HEK293 (cell line): ENCODE results near the gene E4F1.

Experiments
- CTCF ChIA-PET: fragments of 350-600 bp; formaldehyde crosslinking; extraction: SDS; loops from one replicate; lab custom pipeline; 2021; ENCODE audit warnings: antibody characterized with exemption; lab: Yijun Ruan, JAX
- POLR2A ChIA-PET: fragments of 300-600 bp; formaldehyde crosslinking; extraction: SDS; loops from one replicate; lab custom pipeline; 2020; ENCODE audit warnings: antibody characterized with exemption, inconsistent platforms; lab: Yijun Ruan, JAX
- H3K27ac ChIP-seq: fragments of 200-500 bp; sonication (Bioruptor generic); 2 replicates; pipeline ENCODE4 v1.5.1; 2014; ENCODE audit warnings: low read depth, low read length, control low read depth, inconsistent platforms; ENCODE audit errors: extremely low read depth
- H3K36me3 ChIP-seq, 2 experiments: fragments of 200-500 bp in 1 of 2; sonication (Bioruptor generic) in 1 of 2; 1 replicate in 1 of 2; 2 replicates in 1 of 2; pipeline ENCODE4 v1.5.1; 2014 to 2017; ENCODE audit warnings: inconsistent platforms in 2 of 2, low read length in 2 of 2; ENCODE audit not compliant: control insufficient read depth in 2 of 2, insufficient read depth in 1 of 2
- H3K4me1 ChIP-seq: fragments of 200-500 bp; sonication (Bioruptor generic); 2 replicates; pipeline ENCODE4 v1.5.1; 2014; ENCODE audit warnings: mild to moderate bottlenecking, low read length, inconsistent platforms; ENCODE audit not compliant: control insufficient read depth, insufficient read depth
- H3K4me3 ChIP-seq: 2 replicates; pipeline ENCODE4 v1.5.1; 2011; ENCODE audit warnings: low read depth, mild to moderate bottlenecking, control low read depth, low read length, moderate library complexity
- H3K9me3 ChIP-seq: fragments of 200-500 bp; sonication (Bioruptor generic); 2 replicates; pipeline ENCODE4 v1.5.1; 2014; ENCODE audit warnings: low read depth, low read length, inconsistent platforms; ENCODE audit not compliant: control insufficient read depth, insufficient read depth
- BCL6B ChIP-seq: fragments of 450-650 bp; formaldehyde crosslinking; IDR thresholded peaks from 2 replicates; pipeline ENCODE4 v1.5.1; 2017; ENCODE audit warnings: missing biosample characterization, missing genetic modification characterization
- PRDM2 ChIP-seq: fragments of 450-650 bp; formaldehyde crosslinking; IDR thresholded peaks from 2 replicates; pipeline ENCODE4 v1.5.1; 2016; ENCODE audit warnings: missing biosample characterization, missing genetic modification characterization, borderline replicate concordance
- PRDM6 ChIP-seq: fragments of 450-650 bp; formaldehyde crosslinking; IDR thresholded peaks from 2 replicates; pipeline ENCODE4 v1.5.1; 2017; ENCODE audit warnings: missing biosample characterization, missing genetic modification characterization
- REST ChIP-seq: fragments of 450-650 bp; formaldehyde crosslinking; IDR thresholded peaks from 2 replicates; pipeline ENCODE4 v1.5.1; 2016; ENCODE audit warnings: missing biosample characterization, missing genetic modification characterization
- ZBTB11 ChIP-seq: fragments of 450-650 bp; formaldehyde crosslinking; conservative IDR thresholded peaks from 2 replicates; pipeline ENCODE4 v1.5.1; 2016; ENCODE audit warnings: low read depth, missing biosample characterization, missing genetic modification characterization
- ZFP37 ChIP-seq: fragments of 450-650 bp; formaldehyde crosslinking; IDR thresholded peaks from 2 replicates; pipeline ENCODE4 v1.5.1; 2016; ENCODE audit warnings: missing biosample characterization, missing genetic modification characterization
- ZNF16 ChIP-seq: fragments of 450-650 bp; formaldehyde crosslinking; IDR thresholded peaks from 2 replicates; pipeline ENCODE4 v1.5.1; 2016; ENCODE audit warnings: low read depth, missing biosample characterization, missing genetic modification characterization
- ZNF292 ChIP-seq: fragments of 450-650 bp; formaldehyde crosslinking; IDR thresholded peaks from 2 replicates; pipeline ENCODE4 v1.5.1; 2016; ENCODE audit warnings: low read depth, missing biosample characterization, missing genetic modification characterization, borderline replicate concordance
- ZNF335 ChIP-seq: fragments of 450-650 bp; formaldehyde crosslinking; conservative IDR thresholded peaks from 2 replicates; pipeline ENCODE4 v1.5.1; 2016; ENCODE audit warnings: missing biosample characterization, missing genetic modification characterization
- ZNF423 ChIP-seq: fragments of 450-650 bp; formaldehyde crosslinking; IDR thresholded peaks from 2 replicates; pipeline ENCODE4 v1.5.1; 2016; ENCODE audit warnings: missing biosample characterization, missing genetic modification characterization
- ZNF501 ChIP-seq: fragments of 450-650 bp; formaldehyde crosslinking; IDR thresholded peaks from 2 replicates; pipeline ENCODE4 v1.5.1; 2016; ENCODE audit warnings: missing biosample characterization, missing genetic modification characterization
- ZNF555 ChIP-seq: fragments of 450-650 bp; formaldehyde crosslinking; conservative IDR thresholded peaks from 2 replicates; pipeline ENCODE4 v1.5.1; 2017; ENCODE audit warnings: missing biosample characterization, mild to moderate bottlenecking, missing genetic modification characterization, inconsistent platforms
- TF ChIP-seq, protein P1 (sequence below): fragments of 450-650 bp; IDR thresholded peaks from 2 replicates; pipeline ENCODE4 v1.5.1; 2018; ENCODE audit warnings: missing biosample characterization, missing genetic modification characterization
- TF ChIP-seq, protein P2 (sequence below): fragments of 450-650 bp; formaldehyde crosslinking; IDR thresholded peaks from 2 replicates; pipeline ENCODE4 v1.5.1; 2017; ENCODE audit warnings: missing biosample characterization, missing genetic modification characterization

The E4F1 gene

GRCh38 chr16:2284001-2284770, 60.8 kb downstream of the E4F1 start:
- H3K4me3 ChIP-seq = no peak overlapping the region
- POLR2A ChIA-PET = no interaction called here
- peaks cover 3 to 36% of the 10 kb centered on the region in 2 experiments; a peak in 2 of 3 replicates for H3K36me3 ChIP-seq
- H3K9me3 ChIP-seq = no peaks in the 10 kb centered on the region
- CTCF ChIA-PET = no interaction called here
- no peak overlapping the region for H3K27ac ChIP-seq
- no peaks in the 10 kb centered on the region for H3K4me1 ChIP-seq
- TF ChIP-seq ZNF292 (tag by site-specific recombination) (no peak), ZNF555 (tag by site-specific recombination) (no peak), ZNF501 (tag by site-specific recombination) (no peak), ZNF423 (tag by site-specific recombination) (no peak), ZFP37 (tag by site-specific recombination) (no peak), ZNF16 (no peak), ZNF335 (tag by site-specific recombination) (no peak), PRDM2 (tag by site-specific recombination) (no peak), PRDM6 (tag by site-specific recombination) (no peak), REST (tag by site-specific recombination) (no peak), ZBTB11 (no peak), BCL6B (tag by site-specific recombination) (no peak)
- TF ChIP-seq, protein P1, sequence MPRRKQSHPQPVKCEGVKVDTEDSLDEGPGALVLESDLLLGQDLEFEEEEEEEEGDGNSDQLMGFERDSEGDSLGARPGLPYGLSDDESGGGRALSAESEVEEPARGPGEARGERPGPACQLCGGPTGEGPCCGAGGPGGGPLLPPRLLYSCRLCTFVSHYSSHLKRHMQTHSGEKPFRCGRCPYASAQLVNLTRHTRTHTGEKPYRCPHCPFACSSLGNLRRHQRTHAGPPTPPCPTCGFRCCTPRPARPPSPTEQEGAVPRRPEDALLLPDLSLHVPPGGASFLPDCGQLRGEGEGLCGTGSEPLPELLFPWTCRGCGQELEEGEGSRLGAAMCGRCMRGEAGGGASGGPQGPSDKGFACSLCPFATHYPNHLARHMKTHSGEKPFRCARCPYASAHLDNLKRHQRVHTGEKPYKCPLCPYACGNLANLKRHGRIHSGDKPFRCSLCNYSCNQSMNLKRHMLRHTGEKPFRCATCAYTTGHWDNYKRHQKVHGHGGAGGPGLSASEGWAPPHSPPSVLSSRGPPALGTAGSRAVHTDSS (tag by site-specific recombination) = no peak
- TF ChIP-seq, protein P2, sequence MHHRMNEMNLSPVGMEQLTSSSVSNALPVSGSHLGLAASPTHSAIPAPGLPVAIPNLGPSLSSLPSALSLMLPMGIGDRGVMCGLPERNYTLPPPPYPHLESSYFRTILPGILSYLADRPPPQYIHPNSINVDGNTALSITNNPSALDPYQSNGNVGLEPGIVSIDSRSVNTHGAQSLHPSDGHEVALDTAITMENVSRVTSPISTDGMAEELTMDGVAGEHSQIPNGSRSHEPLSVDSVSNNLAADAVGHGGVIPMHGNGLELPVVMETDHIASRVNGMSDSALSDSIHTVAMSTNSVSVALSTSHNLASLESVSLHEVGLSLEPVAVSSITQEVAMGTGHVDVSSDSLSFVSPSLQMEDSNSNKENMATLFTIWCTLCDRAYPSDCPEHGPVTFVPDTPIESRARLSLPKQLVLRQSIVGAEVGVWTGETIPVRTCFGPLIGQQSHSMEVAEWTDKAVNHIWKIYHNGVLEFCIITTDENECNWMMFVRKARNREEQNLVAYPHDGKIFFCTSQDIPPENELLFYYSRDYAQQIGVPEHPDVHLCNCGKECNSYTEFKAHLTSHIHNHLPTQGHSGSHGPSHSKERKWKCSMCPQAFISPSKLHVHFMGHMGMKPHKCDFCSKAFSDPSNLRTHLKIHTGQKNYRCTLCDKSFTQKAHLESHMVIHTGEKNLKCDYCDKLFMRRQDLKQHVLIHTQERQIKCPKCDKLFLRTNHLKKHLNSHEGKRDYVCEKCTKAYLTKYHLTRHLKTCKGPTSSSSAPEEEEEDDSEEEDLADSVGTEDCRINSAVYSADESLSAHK (tag by site-specific recombination) = no peak
